Central memory CD8-positive, alpha-beta T cell (primary cell): ENCODE results near the gene HMGA1.

Experiments used
- ATAC-seq: fragments of 150-1000 bp; cut with Tn5 transposase; replicated peaks from 2 replicates; pipeline ENCODE4 v1.10.0; 2022; ENCODE audit warnings: mild to moderate bottlenecking, moderate FRiP score, moderate number of reproducible peaks; ENCODE audit not compliant: poor library complexity, severe bottlenecking; ENCODE audit errors: extremely low read depth
- DNase-seq, 2 donors: peaks; one replicate each; pipeline ENCODE4 v3.0.0; 2021; ENCODE audit warnings: low spot score in 2 of 2
- H3K27ac Mint-ChIP-seq: one replicate; pipeline ENCODE4 v1.8.0; 2022; ENCODE audit warnings: low read depth, mild to moderate bottlenecking, moderate library complexity, mixed read lengths
- H3K27me3 Mint-ChIP-seq: one replicate; pipeline ENCODE4 v1.8.0; 2022; ENCODE audit warnings: mixed read lengths
- H3K36me3 Mint-ChIP-seq: one replicate; pipeline ENCODE4 v1.8.0; 2022; ENCODE audit warnings: mild to moderate bottlenecking, moderate library complexity, mixed read lengths; ENCODE audit not compliant: insufficient read depth
- H3K4me1 Mint-ChIP-seq: one replicate; pipeline ENCODE4 v1.8.0; 2022; ENCODE audit warnings: mixed read lengths
- H3K4me3 Mint-ChIP-seq: one replicate; pipeline ENCODE4 v1.8.0; 2022; ENCODE audit warnings: mild to moderate bottlenecking, moderate library complexity, mixed read lengths
- H3K9me3 Mint-ChIP-seq: one replicate; pipeline ENCODE4 v1.8.0; 2022; ENCODE audit warnings: mixed read lengths

The HMGA1 gene

DNA sequence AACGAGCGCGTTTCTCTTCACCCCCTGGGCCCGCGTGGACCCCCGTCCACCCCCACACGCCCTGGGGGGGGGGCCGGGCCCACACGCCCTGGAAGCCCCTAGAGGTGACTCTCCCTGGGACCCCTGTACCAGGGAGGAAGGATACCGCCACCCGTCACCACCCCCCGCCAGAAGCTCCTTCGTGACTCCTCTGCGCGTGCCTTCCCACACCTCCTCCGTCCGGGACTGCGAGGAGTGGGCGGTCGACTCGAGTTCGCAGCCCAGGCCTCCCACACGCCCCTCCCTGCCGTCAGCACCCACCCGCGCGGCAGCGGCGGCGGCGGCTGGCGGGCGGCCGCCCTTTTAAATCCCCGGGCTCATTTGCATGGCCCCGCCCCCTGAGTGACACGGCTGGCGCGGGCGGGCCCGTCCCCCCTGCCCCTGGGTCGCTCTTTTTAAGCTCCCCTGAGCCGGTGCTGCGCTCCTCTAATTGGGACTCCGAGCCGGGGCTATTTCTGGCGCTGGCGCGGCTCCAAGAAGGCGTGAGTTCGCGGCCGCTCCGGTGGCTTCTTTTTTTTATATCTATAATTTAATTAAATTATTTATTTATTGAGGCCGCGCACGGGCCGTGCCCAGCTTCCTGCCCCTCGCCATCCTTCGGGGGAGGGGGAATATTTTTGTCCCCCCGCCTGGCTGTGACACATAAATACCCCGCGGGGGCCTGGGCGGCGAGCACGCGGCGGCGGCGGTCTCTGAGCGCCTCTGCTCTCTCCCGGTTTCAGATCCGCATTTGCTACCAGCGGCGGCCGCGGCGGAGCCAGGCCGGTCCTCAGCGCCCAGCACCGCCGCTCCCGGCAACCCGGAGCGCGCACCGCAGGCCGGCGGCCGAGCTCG lies at the start of gene HMGA1:
HMGA1 (plus strand) TSS at position 431 of the 873 bp plus-strand sequence. CDS start 3,908 bp downstream, outside the sequence.
- peaks cover 19% of the 10 kb centered on the region for H3K36me3 Mint-ChIP-seq
- ATAC-seq (peak; percentile 79), DNase-seq (peak; percentile 78 to 81)
- H3K4me1 Mint-ChIP-seq: peaks cover 36% of the 10 kb centered on the region
- no peaks in the 10 kb centered on the region for H3K27me3 Mint-ChIP-seq
- peak within 1 kb of the TSS; percentile 98 for H3K27ac Mint-ChIP-seq
- H3K4me3 Mint-ChIP-seq: peak within 1 kb of the TSS; percentile 92
- H3K9me3 Mint-ChIP-seq: no peaks in the 10 kb centered on the region

GRCh38 chr6:34189806-34190503 lies 46.7 kb upstream of the HMGA1 start:
- no peak overlapping the region for H3K27ac Mint-ChIP-seq
- no peaks in the 10 kb centered on the region for H3K4me1 Mint-ChIP-seq
- H3K36me3 Mint-ChIP-seq: no peaks in the 10 kb centered on the region
- no peaks in the 10 kb centered on the region for H3K9me3 Mint-ChIP-seq
- ATAC-seq (no peak), DNase-seq (no peak)
- H3K4me3 Mint-ChIP-seq: no peak overlapping the region
- H3K27me3 Mint-ChIP-seq: no peaks in the 10 kb centered on the region

- ATAC-seq: no peak
- Mint-ChIP-seq H3K27me3 (no peaks in the 10 kb centered on the region), H3K27ac (no peak overlapping the region), H3K9me3 (no peaks in the 10 kb centered on the region), H3K4me3 (no peak overlapping the region), H3K4me1 (no peaks in the 10 kb centered on the region), H3K36me3 (no peaks in the 10 kb centered on the region)
- DNase-seq: no peak
These were observed 46.1 kb upstream of the HMGA1 start for GRCh38 chr6:34190504-34191122.

GRCh38 chr6:34194772-34195171 lies 41.9 kb upstream of the HMGA1 start:
- Mint-ChIP-seq H3K36me3 (no peaks in the 10 kb centered on the region), H3K27me3 (no peaks in the 10 kb centered on the region), H3K9me3 (no peaks in the 10 kb centered on the region), H3K4me1 (peaks cover 5% of the 10 kb centered on the region), H3K4me3 (no peak overlapping the region), H3K27ac (no peak overlapping the region)
- DNase-seq (no peak), ATAC-seq (no peak)

GRCh38 chr6:34195726-34196115 lies 41.0 kb upstream of the HMGA1 start:
- Mint-ChIP-seq H3K36me3 (no peaks in the 10 kb centered on the region), H3K4me3 (no peak overlapping the region), H3K4me1 (peaks cover 5% of the 10 kb centered on the region), H3K9me3 (no peaks in the 10 kb centered on the region), H3K27ac (no peak overlapping the region), H3K27me3 (no peaks in the 10 kb centered on the region)
- DNase-seq: no peak
- no peak for ATAC-seq

- Mint-ChIP-seq H3K9me3 (no peaks in the 10 kb centered on the region), H3K4me1 (peaks cover 5% of the 10 kb centered on the region), H3K27ac (peak overlapping the region; percentile 69), H3K36me3 (no peaks in the 10 kb centered on the region), H3K4me3 (peak overlapping the region; percentile 79), H3K27me3 (no peaks in the 10 kb centered on the region)
- peak; percentile 97 for ATAC-seq
- peak; percentile 79 to 89 for DNase-seq
These were observed 40.4 kb upstream of the HMGA1 start for GRCh38 chr6:34196116-34196832.

DNA sequence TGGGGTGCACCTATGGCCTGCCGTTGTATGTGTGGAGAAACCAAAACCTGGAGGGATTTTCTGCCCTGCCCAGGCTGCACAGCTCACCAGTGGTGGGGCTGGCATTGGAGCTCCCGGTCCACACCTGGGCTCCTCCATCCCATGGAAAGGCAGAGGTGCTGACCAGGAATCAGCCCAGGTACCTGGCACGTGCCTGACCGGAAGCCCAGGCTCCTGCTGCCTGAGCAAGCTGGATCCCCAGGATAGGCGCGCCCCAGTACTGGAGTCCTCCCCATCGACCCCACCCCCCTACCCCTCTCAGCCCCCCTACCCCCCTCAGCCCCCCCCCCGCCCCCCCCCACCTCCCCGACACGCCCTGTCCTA lies 39.9 kb upstream of the HMGA1 start:
- Mint-ChIP-seq H3K36me3 (no peaks in the 10 kb centered on the region), H3K9me3 (no peaks in the 10 kb centered on the region), H3K27ac (peak overlapping the region; percentile 69), H3K27me3 (no peaks in the 10 kb centered on the region), H3K4me3 (peak overlapping the region; percentile 79), H3K4me1 (peaks cover 5% of the 10 kb centered on the region)
- ATAC-seq: no peak
- no peak for DNase-seq

DNA sequence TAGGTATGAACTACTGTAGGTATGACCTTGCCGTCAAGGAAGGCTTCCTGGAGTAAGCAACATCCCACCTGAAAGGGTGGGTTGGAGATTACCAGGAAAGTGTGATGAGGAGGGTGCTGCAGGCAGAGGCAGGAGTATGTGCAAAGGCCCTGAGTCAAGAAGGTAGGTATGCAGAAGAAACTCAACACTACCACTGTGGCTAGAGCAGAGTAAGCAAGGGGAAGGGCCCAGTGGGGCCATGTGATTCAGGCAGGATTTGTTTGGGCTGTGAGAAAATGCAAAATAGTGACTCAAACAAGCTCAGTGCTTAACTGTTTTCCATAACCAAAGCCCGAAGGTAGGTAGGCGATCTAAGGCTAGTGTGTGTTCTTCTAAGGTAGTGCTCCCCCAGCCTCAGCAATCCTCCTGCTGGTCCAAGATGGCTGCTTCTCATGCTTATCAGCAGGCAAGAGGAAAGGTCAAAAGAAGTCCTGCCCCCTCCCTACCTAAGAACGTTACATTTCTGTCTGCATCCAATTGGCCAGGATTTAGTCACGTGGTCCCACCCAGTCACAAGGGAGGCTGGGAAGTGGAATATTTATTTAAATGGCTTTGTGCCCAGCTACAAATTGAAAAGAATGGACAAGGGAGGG lies 36.2 kb upstream of the HMGA1 start:
- Mint-ChIP-seq H3K27ac (no peak overlapping the region), H3K27me3 (no peaks in the 10 kb centered on the region), H3K9me3 (no peaks in the 10 kb centered on the region), H3K36me3 (no peaks in the 10 kb centered on the region), H3K4me1 (peaks cover 5% of the 10 kb centered on the region), H3K4me3 (no peak overlapping the region)
- DNase-seq (no peak), ATAC-seq (no peak)

- no peaks in the 10 kb centered on the region for H3K36me3 Mint-ChIP-seq
- DNase-seq (no peak), ATAC-seq (no peak)
- H3K4me1 Mint-ChIP-seq: peaks cover under 1% of the 10 kb centered on the region
- H3K4me3 Mint-ChIP-seq: no peak overlapping the region
- no peaks in the 10 kb centered on the region for H3K9me3 Mint-ChIP-seq
- H3K27ac Mint-ChIP-seq: no peak overlapping the region
- no peaks in the 10 kb centered on the region for H3K27me3 Mint-ChIP-seq
These were observed 35.1 kb upstream of the HMGA1 start for GRCh38 chr6:34201455-34202107.

GRCh38 chr6:34202329-34203201 lies 34.1 kb upstream of the HMGA1 start:
- Mint-ChIP-seq H3K27ac (no peak overlapping the region), H3K4me1 (peaks cover 6% of the 10 kb centered on the region), H3K4me3 (no peak overlapping the region), H3K9me3 (no peaks in the 10 kb centered on the region), H3K27me3 (no peaks in the 10 kb centered on the region), H3K36me3 (no peaks in the 10 kb centered on the region)
- DNase-seq: no peak
- no peak for ATAC-seq

DNA sequence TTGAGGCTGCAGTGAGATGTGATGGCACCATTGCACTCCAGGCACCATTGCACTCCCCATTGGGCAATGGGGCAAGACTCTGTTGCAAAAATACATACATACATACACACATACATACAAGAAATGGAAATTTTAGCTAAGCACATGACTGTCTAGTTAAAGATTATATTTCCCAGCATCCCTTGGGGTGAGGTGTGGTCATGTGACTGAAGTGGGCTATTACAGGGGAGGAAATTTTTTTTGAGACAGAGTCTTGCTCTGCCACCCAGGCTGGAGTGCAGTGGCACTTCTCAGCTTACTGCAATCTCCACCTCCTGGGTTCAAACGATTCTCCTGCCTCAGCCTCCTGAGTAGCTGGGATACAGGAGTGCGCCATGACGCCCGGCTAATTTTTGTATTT lies 32.0 kb upstream of the HMGA1 start:
- Mint-ChIP-seq H3K36me3 (no peaks in the 10 kb centered on the region), H3K9me3 (no peaks in the 10 kb centered on the region), H3K27ac (no peak overlapping the region), H3K27me3 (no peaks in the 10 kb centered on the region), H3K4me3 (no peak overlapping the region), H3K4me1 (peaks cover 11% of the 10 kb centered on the region)
- no peak for DNase-seq
- ATAC-seq: no peak
